Gastroesophageal sphincter (tissue), 3 donors: ENCODE measurements around the gene CASP2.

ENCODE experiments used
- CTCF ChIP-seq, 4 experiments: fragments of 200-600 bp in 2 of 4; fragments of 450-650 bp in 2 of 4; sonication (generic) in 1 of 4; IDR thresholded peaks; one replicate each; pipeline ENCODE4 v1.5.1; 2017 to 2019; ENCODE audit warnings: antibody characterized with exemption in 4 of 4, mild to moderate bottlenecking in 2 of 4, moderate library complexity in 2 of 4
- EP300 ChIP-seq: sonication (generic); formaldehyde crosslinking; IDR thresholded peaks from one replicate; pipeline ENCODE4 v1.6.1; 2017; ENCODE audit warnings: antibody characterized with exemption, mild to moderate bottlenecking
- POLR2A ChIP-seq, 2 donors: fragments of 450-650 bp; IDR thresholded peaks; one replicate each; pipeline ENCODE4 v1.6.1; 2017; ENCODE audit warnings: antibody characterized with exemption in 2 of 2, mild to moderate bottlenecking in 2 of 2, moderate library complexity in 1 of 2
- POLR2AphosphoS5 ChIP-seq: sonication (generic); formaldehyde crosslinking; IDR thresholded peaks from one replicate; pipeline ENCODE4 v1.6.1; 2017; ENCODE audit warnings: antibody characterized with exemption

- no peak for TF ChIP-seq EP300
- TF ChIP-seq CTCF (IDR thresholded peaks at IDR 0.05) = no peak
- TF ChIP-seq POLR2A (IDR thresholded peaks at IDR 0.05) = no peak
- no peak for TF ChIP-seq POLR2AphosphoS5
Measured at GRCh38 chr7:143256932-143257331, 31.2 kb upstream of the CASP2 start.
